AG04449 (cell line): Measurements from ENCODE around the gene EHMT1.

ENCODE experiments used
- CTCF ChIA-PET: fragments of 350-600 bp; formaldehyde crosslinking; extraction: SDS; loops from one replicate; lab custom pipeline; 2021; ENCODE audit warnings: antibody characterized with exemption; lab: Yijun Ruan, JAX
- POLR2A ChIA-PET: fragments of 400-600, 350-600 bp; formaldehyde crosslinking; extraction: SDS; loops from one replicate; lab custom pipeline; 2020; ENCODE audit warnings: antibody characterized with exemption, inconsistent platforms; lab: Yijun Ruan, JAX
- DNase-seq: peaks from one replicate; pipeline ENCODE4 v3.0.0-alpha.2; 2010; ENCODE audit warnings: low read depth, low spot score
- H3K4me3 ChIP-seq: 2 replicates; pipeline ENCODE4 v1.5.1; 2011; ENCODE audit warnings: low read depth, mild to moderate bottlenecking, control low read depth, low read length
- TF ChIP-seq, protein P1 (sequence below): IDR thresholded peaks from one replicate; pipeline ENCODE4 v1.5.1; 2011; ENCODE audit warnings: mild to moderate bottlenecking, moderate library complexity, low read length, control low read depth, inconsistent platforms; ENCODE audit not compliant: insufficient read depth; ENCODE audit errors: missing control alignments

EHMT1 gene

DNA sequence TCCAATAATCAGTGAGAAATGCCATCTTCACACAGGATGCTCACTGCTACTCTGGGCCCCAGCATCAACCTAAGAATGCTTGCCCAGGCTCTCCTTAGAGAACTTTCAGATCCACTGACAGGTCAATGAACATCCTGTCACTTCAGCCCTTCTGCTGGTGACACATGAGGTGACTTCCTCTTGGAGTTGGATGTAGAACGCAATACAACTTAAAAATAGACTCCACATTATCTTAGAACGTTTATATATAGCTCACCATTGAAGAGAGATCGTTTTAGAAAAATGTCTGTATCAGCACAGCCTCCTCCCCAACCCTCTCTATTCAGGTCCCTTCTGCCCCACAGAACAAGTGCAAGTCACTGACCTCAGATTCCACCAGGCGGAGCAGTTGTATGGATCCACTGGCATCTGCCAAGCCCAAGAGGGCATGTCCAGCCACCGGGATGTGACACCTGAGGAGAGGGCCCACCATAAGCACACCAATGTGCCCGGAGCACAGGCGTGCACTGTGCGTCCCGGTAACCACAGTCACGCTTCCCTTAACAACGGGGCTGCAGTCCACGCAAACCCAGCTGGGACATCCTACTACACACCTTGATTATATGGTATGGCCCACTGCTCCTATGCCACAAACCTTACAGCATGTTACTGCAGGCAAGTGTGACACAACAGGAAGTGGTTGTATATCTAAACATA lies 42.9 kb upstream of the EHMT1 start:
- TF ChIP-seq, protein P1, sequence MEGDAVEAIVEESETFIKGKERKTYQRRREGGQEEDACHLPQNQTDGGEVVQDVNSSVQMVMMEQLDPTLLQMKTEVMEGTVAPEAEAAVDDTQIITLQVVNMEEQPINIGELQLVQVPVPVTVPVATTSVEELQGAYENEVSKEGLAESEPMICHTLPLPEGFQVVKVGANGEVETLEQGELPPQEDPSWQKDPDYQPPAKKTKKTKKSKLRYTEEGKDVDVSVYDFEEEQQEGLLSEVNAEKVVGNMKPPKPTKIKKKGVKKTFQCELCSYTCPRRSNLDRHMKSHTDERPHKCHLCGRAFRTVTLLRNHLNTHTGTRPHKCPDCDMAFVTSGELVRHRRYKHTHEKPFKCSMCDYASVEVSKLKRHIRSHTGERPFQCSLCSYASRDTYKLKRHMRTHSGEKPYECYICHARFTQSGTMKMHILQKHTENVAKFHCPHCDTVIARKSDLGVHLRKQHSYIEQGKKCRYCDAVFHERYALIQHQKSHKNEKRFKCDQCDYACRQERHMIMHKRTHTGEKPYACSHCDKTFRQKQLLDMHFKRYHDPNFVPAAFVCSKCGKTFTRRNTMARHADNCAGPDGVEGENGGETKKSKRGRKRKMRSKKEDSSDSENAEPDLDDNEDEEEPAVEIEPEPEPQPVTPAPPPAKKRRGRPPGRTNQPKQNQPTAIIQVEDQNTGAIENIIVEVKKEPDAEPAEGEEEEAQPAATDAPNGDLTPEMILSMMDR, result no peak
- H3K4me3 ChIP-seq, result no peak overlapping the region
- DNase-seq, result no peak
- POLR2A ChIA-PET, result interaction anchor here (0.6 kb wide), 1 partner anchor 24 kb away, joined by 4 read pairs; the partner anchor contains the start of gene MRPL41
- CTCF ChIA-PET, result interaction anchor here (5.3 kb wide), 1 partner anchor 13 kb away, joined by 91 read pairs; the partner anchor contains the start of gene ZMYND19

DNA sequence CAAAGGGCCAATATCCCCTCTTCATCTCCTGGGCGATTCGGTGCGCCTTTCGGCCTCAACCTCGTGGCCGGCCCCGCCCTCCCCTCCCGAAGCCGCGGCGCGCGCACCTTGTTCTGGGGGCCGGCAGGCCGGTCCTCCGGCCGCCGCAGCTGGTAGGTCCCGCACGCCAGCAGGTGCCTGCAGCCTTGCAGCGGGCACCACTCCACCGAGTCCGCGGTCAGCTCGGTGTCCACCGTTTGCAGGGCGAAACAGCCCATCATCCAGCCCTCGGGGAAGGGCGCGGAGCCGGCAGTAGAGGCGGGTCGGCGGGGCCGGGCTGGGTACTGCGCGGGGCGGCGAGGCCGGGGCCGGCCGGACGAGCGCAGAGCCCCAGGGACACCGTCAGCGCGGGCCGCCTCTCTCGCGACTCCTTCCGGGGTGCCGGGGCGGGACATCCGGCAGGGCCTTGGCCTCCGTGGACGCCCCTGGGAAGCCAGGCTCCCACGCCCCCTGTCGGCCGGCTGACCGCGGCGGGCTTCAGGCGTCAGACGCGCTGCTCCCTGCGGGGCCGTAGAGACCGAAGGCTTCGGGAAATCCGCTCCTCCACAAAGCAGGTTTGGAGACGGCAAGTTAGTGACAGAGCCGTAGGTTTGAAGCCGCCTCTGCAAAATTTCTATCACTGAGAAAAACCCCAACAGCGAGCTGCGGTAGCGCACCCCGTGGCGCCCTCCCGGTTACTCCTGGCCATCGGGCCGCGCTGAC lies 40.1 kb upstream of the EHMT1 start, which contains the start of gene DPH7:
TSS of gene DPH7 (minus strand) at position 408 of the 741 bp plus-strand sequence. CDS start at position 260, 148 bp downstream.
- H3K4me3 ChIP-seq, result peak within 1 kb of the TSS; percentile 95
- ChIA-PET POLR2A (interaction anchor here (1.0 to 2.0 kb wide), 3 partner anchors 8 to 27 kb away, joined by 3 to 7 read pairs (median 4); partner anchors contain the start of gene MRPL41), CTCF (interaction anchor here (0.8 to 5.3 kb wide), 16 partner anchors 11 to 121 kb away, joined by 3 to 91 read pairs (median 6); partner anchors contain the start of genes MRPL41, PNPLA7 and ZMYND19)
- TF ChIP-seq, protein P1, result peak; percentile 99
- peak; percentile 17 for DNase-seq

DNA sequence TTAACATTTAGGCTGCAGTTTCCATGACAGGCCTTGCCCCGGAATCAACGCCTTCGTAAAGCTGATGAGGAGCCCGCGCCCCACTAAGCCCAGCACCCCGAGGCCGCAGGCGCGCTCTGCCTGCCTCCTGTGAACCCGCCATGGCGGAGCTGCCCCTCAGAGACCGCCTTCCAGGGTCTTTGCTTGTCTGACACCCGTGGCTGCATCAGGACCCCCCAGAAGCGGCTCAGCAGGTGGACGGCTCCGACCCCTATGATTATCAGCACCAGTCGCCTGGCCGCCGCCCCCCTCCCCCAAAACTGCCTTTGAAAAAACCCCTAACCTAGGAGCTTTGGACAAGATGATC lies 39.6 kb upstream of the EHMT1 start:
- DNase-seq, result no peak
- H3K4me3 ChIP-seq, result peak overlapping the region; percentile 95
- TF ChIP-seq, protein P1, result no peak

DNA sequence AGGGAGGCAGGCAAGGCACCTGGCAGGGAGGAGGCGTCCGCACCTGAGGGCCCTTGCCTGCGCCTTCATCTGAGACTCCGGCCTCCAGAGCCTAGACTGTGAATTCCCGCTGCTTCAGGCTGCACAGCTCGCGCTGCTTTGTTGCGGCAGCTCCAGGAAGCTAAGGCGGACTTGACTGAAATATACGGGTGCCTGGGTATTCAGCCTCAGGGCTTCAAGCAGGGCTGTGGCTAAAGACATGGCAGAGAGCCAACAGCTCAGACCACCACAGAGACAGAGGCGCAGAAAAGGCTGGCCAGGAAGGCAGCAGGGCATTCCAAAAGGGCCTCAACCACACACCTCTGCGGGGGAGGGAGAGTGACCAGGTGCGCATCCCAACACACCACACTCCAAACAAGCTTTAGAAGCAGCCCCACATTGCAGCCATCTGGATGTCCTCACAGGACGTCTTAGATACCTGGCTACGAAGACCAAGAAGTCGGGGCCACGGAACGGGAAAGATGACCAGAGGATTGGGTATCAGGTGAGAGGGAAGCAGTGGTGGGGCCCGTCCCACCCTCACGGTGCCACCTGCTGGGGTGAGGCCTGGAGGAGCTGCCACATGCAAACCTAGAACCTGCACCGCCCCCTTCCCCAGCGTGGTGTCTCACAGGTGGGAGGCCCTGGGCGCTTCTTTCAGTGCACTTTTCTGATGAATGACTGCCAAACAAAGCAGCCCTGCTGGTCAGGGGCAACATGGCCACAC lies 38.4 kb upstream of the EHMT1 start:
- DNase-seq, result no peak
- POLR2A ChIA-PET, result no interaction called here
- CTCF ChIA-PET, result interaction anchor here (1.2 to 5.3 kb wide), 8 partner anchors 9 to 120 kb away, joined by 3 to 91 read pairs (median 7); partner anchors contain the start of genes PNPLA7 and ZMYND19
- H3K4me3 ChIP-seq, result no peak overlapping the region
- TF ChIP-seq, protein P1, result no peak

More for the DNA sequence above, 39.6 kb upstream of the EHMT1 start:
- ChIA-PET CTCF (interaction anchor here (0.8 to 5.3 kb wide), 13 partner anchors 10 to 121 kb away, joined by 3 to 91 read pairs (median 6); partner anchors contain the start of genes MRPL41, PNPLA7 and ZMYND19), POLR2A (interaction anchor here (0.6 to 1.0 kb wide), 2 partner anchors 9 to 93 kb away, joined by 3 read pairs; no protein-coding TSS in a partner anchor)

DNA sequence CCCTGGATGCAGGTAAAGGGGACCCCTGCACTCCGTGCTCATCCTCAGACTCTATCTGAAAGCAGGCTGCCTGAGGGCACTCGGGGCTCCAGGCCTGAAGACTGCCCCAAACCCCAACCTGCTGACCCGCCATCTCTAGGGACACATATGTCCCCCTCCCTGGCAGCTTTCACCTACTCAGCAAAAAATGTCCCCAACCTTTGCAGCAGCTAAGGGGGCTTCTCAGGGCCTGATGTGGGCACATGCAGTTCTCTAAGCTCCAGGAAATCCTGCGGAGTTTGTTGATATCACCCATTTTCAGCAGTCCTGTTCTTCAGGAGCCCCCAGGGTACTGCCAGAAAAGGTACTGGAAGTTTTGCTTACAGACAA lies 37.9 kb upstream of the EHMT1 start:
- TF ChIP-seq, protein P1, result no peak

More for the DNA sequence above, 37.9 kb upstream of the EHMT1 start:
- ChIA-PET CTCF (interaction anchor here (1.2 to 5.3 kb wide), 2 partner anchors 8 to 28 kb away, joined by 3 to 91 read pairs; partner anchors contain the start of gene ZMYND19), POLR2A (no interaction called here)
- DNase-seq, result no peak
- H3K4me3 ChIP-seq, result no peak overlapping the region
